Measurements from ENCODE around the gene CD248. TPM values are rescaled to one million over a fixed set of nuclear protein-coding genes. Genes with fewer than 3 reads are reported as not detected.

CD248 gene
- total RNA-seq, 1 experiment from 2014 or later: 2.6 TPM

DNA sequence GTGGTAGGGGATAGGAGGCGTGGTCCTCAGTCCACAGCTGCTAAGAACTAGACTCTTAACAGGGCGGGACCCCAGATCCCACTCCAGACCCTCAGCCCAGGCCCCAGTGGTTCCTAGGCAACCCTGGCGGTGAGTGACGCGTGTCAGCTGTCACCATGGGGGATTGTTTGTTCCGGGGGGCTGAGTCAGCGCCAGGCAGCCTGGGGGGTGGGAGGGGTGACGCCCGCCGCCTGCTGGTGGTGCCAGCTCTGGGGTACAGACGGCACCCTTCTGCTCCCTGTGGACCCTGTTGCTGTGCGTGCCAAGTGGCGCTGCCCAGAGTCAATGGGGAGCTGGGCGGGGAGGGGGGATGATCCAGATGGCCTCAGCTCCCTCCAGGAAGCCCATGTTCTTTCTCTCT is 36.4 kb downstream of the CD248 start (continued):
- TF ChIP-seq, protein P1, sequence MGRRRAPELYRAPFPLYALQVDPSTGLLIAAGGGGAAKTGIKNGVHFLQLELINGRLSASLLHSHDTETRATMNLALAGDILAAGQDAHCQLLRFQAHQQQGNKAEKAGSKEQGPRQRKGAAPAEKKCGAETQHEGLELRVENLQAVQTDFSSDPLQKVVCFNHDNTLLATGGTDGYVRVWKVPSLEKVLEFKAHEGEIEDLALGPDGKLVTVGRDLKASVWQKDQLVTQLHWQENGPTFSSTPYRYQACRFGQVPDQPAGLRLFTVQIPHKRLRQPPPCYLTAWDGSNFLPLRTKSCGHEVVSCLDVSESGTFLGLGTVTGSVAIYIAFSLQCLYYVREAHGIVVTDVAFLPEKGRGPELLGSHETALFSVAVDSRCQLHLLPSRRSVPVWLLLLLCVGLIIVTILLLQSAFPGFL (CRISPR knock-in tag; IDR thresholded peaks at IDR 0.05; ENCODE audit: borderline replicate concordance): no peak

DNA sequence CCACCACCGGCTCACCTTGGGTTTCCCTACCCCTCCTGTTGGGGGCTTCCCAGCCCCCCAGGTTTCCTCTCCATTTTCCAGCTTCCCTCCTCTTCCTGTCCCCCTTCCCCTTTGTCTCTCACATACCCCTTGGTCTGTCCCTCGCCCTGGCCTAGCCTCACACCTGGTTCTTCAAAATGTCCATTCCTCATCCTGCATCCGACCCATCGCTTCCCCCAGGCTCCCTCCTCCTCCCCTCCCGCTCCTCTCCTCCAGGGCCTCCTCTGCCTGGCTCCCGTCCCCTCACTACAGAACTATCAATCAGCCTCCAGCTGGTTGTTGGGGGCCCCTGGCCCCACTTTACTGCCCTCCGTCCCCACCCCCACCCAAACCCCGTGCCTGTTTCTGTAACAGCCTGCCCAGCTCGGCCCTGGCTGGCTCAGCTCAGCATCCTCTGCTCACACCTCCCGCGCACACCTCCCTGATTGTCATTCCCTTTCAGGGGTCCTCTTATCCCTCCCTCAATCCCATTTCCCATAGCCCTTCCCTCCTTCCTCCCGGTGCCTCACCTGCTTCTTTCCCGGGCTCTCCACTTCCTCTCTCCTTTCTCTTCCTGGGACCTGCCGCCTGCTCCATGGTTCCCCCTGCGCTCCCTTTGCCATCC is 37.6 kb downstream of the CD248 start:
- Mint-ChIP-seq H3K9me3 (no peaks in the 10 kb centered on the region), H3K27me3 (ENCODE audit: low read depth) (peaks cover 22% of the 10 kb centered on the region), H3K4me1 (peaks cover 24% of the 10 kb centered on the region), H3K27ac (no peak overlapping the region), H3K36me3 (peaks cover 4% of the 10 kb centered on the region), H3K4me3 (peak overlapping the region; percentile 65)
- DNase-seq (ENCODE audit: low spot score) (peak; percentile 33), ATAC-seq (no peak; the same call in 1 of the 2 replicates)
- CTCF ChIA-PET: interaction anchor here (0.6 to 2.5 kb wide), 9 partner anchors 11 to 139 kb away, joined by 3 to 15 read pairs (median 5); partner anchors contain the start of gene YIF1A
- TF ChIP-seq, protein P2, sequence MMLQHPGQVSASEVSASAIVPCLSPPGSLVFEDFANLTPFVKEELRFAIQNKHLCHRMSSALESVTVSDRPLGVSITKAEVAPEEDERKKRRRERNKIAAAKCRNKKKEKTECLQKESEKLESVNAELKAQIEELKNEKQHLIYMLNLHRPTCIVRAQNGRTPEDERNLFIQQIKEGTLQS (CRISPR knock-in tag; conservative IDR thresholded peaks at IDR 0.05): no peak
- TF ChIP-seq MXD4 (CRISPR knock-in tag; IDR thresholded peaks at IDR 0.05; ENCODE audit: borderline replicate concordance) (no peak), ATF1 (CRISPR knock-in tag; IDR thresholded peaks at IDR 0.05) (no peak), RELA (CRISPR knock-in tag; IDR thresholded peaks at IDR 0.05; ENCODE audit: borderline replicate concordance) (no peak), KAT7 (CRISPR knock-in tag; IDR thresholded peaks at IDR 0.05; ENCODE audit: borderline replicate concordance) (no peak), MYBL2 (CRISPR knock-in tag; IDR thresholded peaks at IDR 0.05) (no peak), TCF7 (CRISPR knock-in tag; IDR thresholded peaks at IDR 0.05; ENCODE audit: low read depth) (no peak), TEAD4 (CRISPR knock-in tag; IDR thresholded peaks at IDR 0.05) (no peak), TEAD1 (CRISPR knock-in tag; IDR thresholded peaks at IDR 0.05) (no peak), CREB1 (CRISPR knock-in tag; IDR thresholded peaks at IDR 0.05) (no peak), IRF2 (CRISPR knock-in tag; IDR thresholded peaks at IDR 0.05; ENCODE audit: borderline replicate concordance, low read depth) (no peak), ZBTB21 (CRISPR knock-in tag; IDR thresholded peaks at IDR 0.05; ENCODE audit: borderline replicate concordance) (no peak)
- TF ChIP-seq, protein P3, sequence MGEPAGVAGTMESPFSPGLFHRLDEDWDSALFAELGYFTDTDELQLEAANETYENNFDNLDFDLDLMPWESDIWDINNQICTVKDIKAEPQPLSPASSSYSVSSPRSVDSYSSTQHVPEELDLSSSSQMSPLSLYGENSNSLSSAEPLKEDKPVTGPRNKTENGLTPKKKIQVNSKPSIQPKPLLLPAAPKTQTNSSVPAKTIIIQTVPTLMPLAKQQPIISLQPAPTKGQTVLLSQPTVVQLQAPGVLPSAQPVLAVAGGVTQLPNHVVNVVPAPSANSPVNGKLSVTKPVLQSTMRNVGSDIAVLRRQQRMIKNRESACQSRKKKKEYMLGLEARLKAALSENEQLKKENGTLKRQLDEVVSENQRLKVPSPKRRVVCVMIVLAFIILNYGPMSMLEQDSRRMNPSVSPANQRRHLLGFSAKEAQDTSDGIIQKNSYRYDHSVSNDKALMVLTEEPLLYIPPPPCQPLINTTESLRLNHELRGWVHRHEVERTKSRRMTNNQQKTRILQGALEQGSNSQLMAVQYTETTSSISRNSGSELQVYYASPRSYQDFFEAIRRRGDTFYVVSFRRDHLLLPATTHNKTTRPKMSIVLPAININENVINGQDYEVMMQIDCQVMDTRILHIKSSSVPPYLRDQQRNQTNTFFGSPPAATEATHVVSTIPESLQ (CRISPR knock-in tag; IDR thresholded peaks at IDR 0.05): no peak
- TF ChIP-seq, protein P4, sequence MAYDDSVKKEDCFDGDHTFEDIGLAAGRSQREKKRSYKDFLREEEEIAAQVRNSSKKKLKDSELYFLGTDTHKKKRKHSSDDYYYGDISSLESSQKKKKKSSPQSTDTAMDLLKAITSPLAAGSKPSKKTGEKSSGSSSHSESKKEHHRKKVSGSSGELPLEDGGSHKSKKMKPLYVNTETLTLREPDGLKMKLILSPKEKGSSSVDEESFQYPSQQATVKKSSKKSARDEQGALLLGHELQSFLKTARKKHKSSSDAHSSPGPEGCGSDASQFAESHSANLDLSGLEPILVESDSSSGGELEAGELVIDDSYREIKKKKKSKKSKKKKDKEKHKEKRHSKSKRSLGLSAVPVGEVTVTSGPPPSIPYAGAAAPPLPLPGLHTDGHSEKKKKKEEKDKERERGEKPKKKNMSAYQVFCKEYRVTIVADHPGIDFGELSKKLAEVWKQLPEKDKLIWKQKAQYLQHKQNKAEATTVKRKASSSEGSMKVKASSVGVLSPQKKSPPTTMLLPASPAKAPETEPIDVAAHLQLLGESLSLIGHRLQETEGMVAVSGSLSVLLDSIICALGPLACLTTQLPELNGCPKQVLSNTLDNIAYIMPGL (CRISPR knock-in tag; IDR thresholded peaks at IDR 0.05): no peak
- TF ChIP-seq, protein P5, sequence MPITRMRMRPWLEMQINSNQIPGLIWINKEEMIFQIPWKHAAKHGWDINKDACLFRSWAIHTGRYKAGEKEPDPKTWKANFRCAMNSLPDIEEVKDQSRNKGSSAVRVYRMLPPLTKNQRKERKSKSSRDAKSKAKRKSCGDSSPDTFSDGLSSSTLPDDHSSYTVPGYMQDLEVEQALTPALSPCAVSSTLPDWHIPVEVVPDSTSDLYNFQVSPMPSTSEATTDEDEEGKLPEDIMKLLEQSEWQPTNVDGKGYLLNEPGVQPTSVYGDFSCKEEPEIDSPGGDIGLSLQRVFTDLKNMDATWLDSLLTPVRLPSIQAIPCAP (CRISPR knock-in tag; IDR thresholded peaks at IDR 0.05): no peak
- TF ChIP-seq, protein P6, sequence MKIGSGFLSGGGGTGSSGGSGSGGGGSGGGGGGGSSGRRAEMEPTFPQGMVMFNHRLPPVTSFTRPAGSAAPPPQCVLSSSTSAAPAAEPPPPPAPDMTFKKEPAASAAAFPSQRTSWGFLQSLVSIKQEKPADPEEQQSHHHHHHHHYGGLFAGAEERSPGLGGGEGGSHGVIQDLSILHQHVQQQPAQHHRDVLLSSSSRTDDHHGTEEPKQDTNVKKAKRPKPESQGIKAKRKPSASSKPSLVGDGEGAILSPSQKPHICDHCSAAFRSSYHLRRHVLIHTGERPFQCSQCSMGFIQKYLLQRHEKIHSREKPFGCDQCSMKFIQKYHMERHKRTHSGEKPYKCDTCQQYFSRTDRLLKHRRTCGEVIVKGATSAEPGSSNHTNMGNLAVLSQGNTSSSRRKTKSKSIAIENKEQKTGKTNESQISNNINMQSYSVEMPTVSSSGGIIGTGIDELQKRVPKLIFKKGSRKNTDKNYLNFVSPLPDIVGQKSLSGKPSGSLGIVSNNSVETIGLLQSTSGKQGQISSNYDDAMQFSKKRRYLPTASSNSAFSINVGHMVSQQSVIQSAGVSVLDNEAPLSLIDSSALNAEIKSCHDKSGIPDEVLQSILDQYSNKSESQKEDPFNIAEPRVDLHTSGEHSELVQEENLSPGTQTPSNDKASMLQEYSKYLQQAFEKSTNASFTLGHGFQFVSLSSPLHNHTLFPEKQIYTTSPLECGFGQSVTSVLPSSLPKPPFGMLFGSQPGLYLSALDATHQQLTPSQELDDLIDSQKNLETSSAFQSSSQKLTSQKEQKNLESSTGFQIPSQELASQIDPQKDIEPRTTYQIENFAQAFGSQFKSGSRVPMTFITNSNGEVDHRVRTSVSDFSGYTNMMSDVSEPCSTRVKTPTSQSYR (CRISPR knock-in tag; IDR thresholded peaks at IDR 0.05): no peak
- TF ChIP-seq, protein P7, sequence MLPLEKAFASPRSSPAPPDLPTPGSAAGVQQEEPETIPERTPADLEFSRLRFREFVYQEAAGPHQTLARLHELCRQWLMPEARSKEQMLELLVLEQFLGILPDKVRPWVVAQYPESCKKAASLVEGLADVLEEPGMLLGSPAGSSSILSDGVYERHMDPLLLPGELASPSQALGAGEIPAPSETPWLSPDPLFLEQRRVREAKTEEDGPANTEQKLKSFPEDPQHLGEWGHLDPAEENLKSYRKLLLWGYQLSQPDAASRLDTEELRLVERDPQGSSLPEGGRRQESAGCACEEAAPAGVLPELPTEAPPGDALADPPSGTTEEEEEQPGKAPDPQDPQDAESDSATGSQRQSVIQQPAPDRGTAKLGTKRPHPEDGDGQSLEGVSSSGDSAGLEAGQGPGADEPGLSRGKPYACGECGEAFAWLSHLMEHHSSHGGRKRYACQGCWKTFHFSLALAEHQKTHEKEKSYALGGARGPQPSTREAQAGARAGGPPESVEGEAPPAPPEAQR (CRISPR knock-in tag; IDR thresholded peaks at IDR 0.05): no peak
- TF ChIP-seq, protein P8, sequence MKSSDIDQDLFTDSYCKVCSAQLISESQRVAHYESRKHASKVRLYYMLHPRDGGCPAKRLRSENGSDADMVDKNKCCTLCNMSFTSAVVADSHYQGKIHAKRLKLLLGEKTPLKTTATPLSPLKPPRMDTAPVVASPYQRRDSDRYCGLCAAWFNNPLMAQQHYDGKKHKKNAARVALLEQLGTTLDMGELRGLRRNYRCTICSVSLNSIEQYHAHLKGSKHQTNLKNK (CRISPR knock-in tag; IDR thresholded peaks at IDR 0.05): no peak
- TF ChIP-seq, protein P9, sequence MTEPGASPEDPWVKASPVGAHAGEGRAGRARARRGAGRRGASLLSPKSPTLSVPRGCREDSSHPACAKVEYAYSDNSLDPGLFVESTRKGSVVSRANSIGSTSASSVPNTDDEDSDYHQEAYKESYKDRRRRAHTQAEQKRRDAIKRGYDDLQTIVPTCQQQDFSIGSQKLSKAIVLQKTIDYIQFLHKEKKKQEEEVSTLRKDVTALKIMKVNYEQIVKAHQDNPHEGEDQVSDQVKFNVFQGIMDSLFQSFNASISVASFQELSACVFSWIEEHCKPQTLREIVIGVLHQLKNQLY (CRISPR knock-in tag; IDR thresholded peaks at IDR 0.05): no peak
- POLR2A ChIA-PET: no interaction called here
